SU-DHL-6 (cell line): ENCODE results near the gene MRTFB.

Source experiments
- H2AFZ ChIP-seq: fragments of 200-600 bp; sonication (generic); 2 replicates; pipeline ENCODE4 v1.6.1; 2014; ENCODE audit warnings: low read depth, mild to moderate bottlenecking, moderate library complexity, mixed read lengths, antibody characterized with exemption, low read length; ENCODE audit not compliant: severe bottlenecking
- H3F3A ChIP-seq: fragments of 200-600 bp; shearing (Covaris generic); 2 replicates; pipeline ENCODE4 v1.6.0; 2016; ENCODE audit warnings: antibody characterized with exemption, mild to moderate bottlenecking; ENCODE audit not compliant: insufficient read depth
- H3K27ac ChIP-seq: fragments of 200-600 bp; sonication (generic); 2 replicates; pipeline ENCODE4 v1.5.1; 2016; ENCODE audit warnings: low read depth, mild to moderate bottlenecking, low read length, moderate library complexity, mixed read lengths
- H3K27me3 ChIP-seq: fragments of 200-600 bp; sonication (generic), shearing (Covaris generic); 2 replicates; pipeline ENCODE4 v1.6.0; 2014; ENCODE audit warnings: mild to moderate bottlenecking, low read length
- H3K36me3 ChIP-seq: fragments of 200-600 bp; sonication (generic); 2 replicates; pipeline ENCODE4 v1.6.1; 2014; ENCODE audit warnings: mild to moderate bottlenecking, low read length, mixed read lengths
- H3K4me2 ChIP-seq: fragments of 300-600, 200-600 bp; shearing (Covaris generic), sonication (generic); 2 replicates; pipeline ENCODE4 v1.6.0; 2014; ENCODE audit warnings: low read length, low read depth, mild to moderate bottlenecking; ENCODE audit not compliant: poor library complexity, severe bottlenecking
- H3K4me3 ChIP-seq: fragments of 200-600 bp; sonication (generic); 2 replicates; pipeline ENCODE4 v1.5.1; 2014; ENCODE audit warnings: antibody characterized with exemption, low read length, mild to moderate bottlenecking, mixed read lengths; ENCODE audit not compliant: insufficient read depth, poor library complexity, severe bottlenecking
- H3K79me2 ChIP-seq: fragments of 200-600 bp; sonication (generic); 2 replicates; pipeline ENCODE4 v1.6.1; 2014; ENCODE audit warnings: mild to moderate bottlenecking, low read length, moderate library complexity; ENCODE audit not compliant: insufficient read depth
- H3K9ac ChIP-seq: fragments of 200-600 bp; sonication (generic); 2 replicates; pipeline ENCODE4 v1.7.0; 2014; ENCODE audit warnings: mild to moderate bottlenecking, low read length
- H3K9me2 ChIP-seq: fragments of 200-600 bp; sonication (generic); replicated peaks from 2 replicates; pipeline ENCODE4 v1.6.1; 2014; ENCODE audit warnings: low read length; ENCODE audit not compliant: insufficient read depth
- H3K9me3 ChIP-seq: fragments of 200-600 bp; sonication (generic); 2 replicates; pipeline ENCODE4 v1.6.1; 2014; ENCODE audit warnings: low read length, mixed read lengths; ENCODE audit not compliant: insufficient read depth
- H4K20me1 ChIP-seq: fragments of 200-600 bp; sonication (generic); 2 replicates; pipeline ENCODE4 v1.6.1; 2014; ENCODE audit warnings: low read depth, mild to moderate bottlenecking, antibody characterized with exemption, low read length, moderate library complexity, mixed read lengths
- EZH2phosphoT487 ChIP-seq: fragments of 200-600 bp; sonication (generic), shearing (Covaris generic); conservative IDR thresholded peaks from 2 replicates; pipeline ENCODE4 v1.6.1; 2018; ENCODE audit warnings: mild to moderate bottlenecking, antibody characterized with exemption, low read length, moderate library complexity, mixed read lengths
- TF ChIP-seq, protein P1 (sequence below): fragments of 200-600 bp; sonication (generic); IDR thresholded peaks from one replicate; pipeline ENCODE4 v1.5.1; 2017; ENCODE audit warnings: antibody characterized with exemption, mild to moderate bottlenecking, low read length, moderate library complexity; ENCODE audit not compliant: insufficient read depth, poor library complexity, severe bottlenecking

MRTFB gene

DNA sequence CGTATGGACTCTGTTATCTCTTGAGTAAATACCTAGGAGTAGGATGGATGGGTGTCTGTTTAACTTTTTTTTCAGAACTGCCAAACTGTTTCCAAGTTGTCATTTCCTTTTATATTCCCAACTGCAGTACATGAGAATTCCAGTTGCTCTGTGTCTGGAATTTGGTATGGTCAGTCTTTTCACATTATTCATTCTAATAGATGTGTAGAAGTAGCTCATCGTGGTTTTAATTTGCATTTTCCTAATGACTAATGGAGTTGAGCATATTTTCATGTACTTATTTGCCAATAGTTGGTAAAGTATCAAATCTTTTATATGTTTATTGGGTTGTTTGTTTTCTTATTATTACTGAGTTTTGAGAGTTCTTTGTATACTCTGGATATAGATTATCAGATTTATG lies 27.0 kb downstream of the MRTFB start:
- H3F3A ChIP-seq, result no peaks in the 10 kb centered on the region
- no peaks in the 10 kb centered on the region for H3K9me3 ChIP-seq
- peaks cover 5% of the 10 kb centered on the region; the same call in 1 of the 2 replicates for H4K20me1 ChIP-seq
- TF ChIP-seq, protein P1, sequence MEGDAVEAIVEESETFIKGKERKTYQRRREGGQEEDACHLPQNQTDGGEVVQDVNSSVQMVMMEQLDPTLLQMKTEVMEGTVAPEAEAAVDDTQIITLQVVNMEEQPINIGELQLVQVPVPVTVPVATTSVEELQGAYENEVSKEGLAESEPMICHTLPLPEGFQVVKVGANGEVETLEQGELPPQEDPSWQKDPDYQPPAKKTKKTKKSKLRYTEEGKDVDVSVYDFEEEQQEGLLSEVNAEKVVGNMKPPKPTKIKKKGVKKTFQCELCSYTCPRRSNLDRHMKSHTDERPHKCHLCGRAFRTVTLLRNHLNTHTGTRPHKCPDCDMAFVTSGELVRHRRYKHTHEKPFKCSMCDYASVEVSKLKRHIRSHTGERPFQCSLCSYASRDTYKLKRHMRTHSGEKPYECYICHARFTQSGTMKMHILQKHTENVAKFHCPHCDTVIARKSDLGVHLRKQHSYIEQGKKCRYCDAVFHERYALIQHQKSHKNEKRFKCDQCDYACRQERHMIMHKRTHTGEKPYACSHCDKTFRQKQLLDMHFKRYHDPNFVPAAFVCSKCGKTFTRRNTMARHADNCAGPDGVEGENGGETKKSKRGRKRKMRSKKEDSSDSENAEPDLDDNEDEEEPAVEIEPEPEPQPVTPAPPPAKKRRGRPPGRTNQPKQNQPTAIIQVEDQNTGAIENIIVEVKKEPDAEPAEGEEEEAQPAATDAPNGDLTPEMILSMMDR, result no peak
- no peak for TF ChIP-seq EZH2phosphoT487
- H2AFZ ChIP-seq, result no peak overlapping the region
- no peaks in the 10 kb centered on the region for H3K36me3 ChIP-seq
- H3K79me2 ChIP-seq, result peaks cover 14% of the 10 kb centered on the region; the same call in 1 of the 2 replicates
- H3K9ac ChIP-seq, result no peak overlapping the region
- H3K27me3 ChIP-seq, result no peaks in the 10 kb centered on the region
- no peak overlapping the region for H3K4me2 ChIP-seq
- H3K9me2 ChIP-seq, result no peaks in the 10 kb centered on the region
- H3K4me3 ChIP-seq, result no peak overlapping the region
- no peak overlapping the region for H3K27ac ChIP-seq

DNA sequence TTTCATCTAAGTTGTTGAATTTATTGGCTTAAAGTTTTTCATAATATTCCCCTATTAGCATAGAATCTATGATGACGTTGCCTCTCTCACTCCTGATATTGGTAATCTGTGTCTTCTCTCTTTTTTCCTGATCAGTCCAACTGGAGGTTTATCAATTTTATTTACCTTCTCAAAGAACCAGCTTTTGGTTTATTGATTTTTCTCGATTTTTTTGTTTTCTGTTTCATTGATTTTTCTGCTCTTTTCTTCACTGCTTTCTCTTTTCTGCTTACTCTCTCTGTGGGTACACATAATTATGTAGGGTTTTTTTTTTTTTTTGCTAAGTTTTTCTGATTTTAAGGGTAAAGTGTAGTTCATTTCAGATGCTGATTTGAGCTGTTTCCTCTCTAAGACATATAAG lies 29.7 kb downstream of the MRTFB start:
- no peaks in the 10 kb centered on the region for H3K27me3 ChIP-seq
- no peak overlapping the region for H2AFZ ChIP-seq
- H3F3A ChIP-seq, result no peaks in the 10 kb centered on the region
- H3K4me2 ChIP-seq, result no peak overlapping the region
- no peaks in the 10 kb centered on the region for H3K9me3 ChIP-seq
- H3K27ac ChIP-seq, result no peak overlapping the region
- no peaks in the 10 kb centered on the region for H3K36me3 ChIP-seq
- H3K9me2 ChIP-seq, result no peaks in the 10 kb centered on the region
- TF ChIP-seq, protein P1, result no peak
- no peak for TF ChIP-seq EZH2phosphoT487
- no peak overlapping the region for H3K9ac ChIP-seq
- no peak overlapping the region for H3K4me3 ChIP-seq
- H3K79me2 ChIP-seq, result peaks cover 17% of the 10 kb centered on the region; the same call in 1 of the 2 replicates
- H4K20me1 ChIP-seq, result peaks cover 5% of the 10 kb centered on the region; the same call in 1 of the 2 replicates

GRCh38 chr16:14101415-14101814 lies 30.3 kb downstream of the MRTFB start:
- no peak overlapping the region for H3K4me2 ChIP-seq
- H2AFZ ChIP-seq, result no peak overlapping the region
- H3K36me3 ChIP-seq, result no peaks in the 10 kb centered on the region
- peaks cover 17% of the 10 kb centered on the region; the same call in 1 of the 2 replicates for H3K79me2 ChIP-seq
- no peak overlapping the region for H3K4me3 ChIP-seq
- no peak overlapping the region for H3K27ac ChIP-seq
- no peaks in the 10 kb centered on the region for H3K27me3 ChIP-seq
- H3K9me2 ChIP-seq, result no peaks in the 10 kb centered on the region
- no peaks in the 10 kb centered on the region for H3K9me3 ChIP-seq
- no peak for TF ChIP-seq EZH2phosphoT487
- TF ChIP-seq, protein P1, result no peak
- no peaks in the 10 kb centered on the region for H3F3A ChIP-seq
- H3K9ac ChIP-seq, result no peak overlapping the region
- H4K20me1 ChIP-seq, result peaks cover 5% of the 10 kb centered on the region; the same call in 1 of the 2 replicates
